Stomach smooth muscle (tissue), 2 donors: ENCODE measurements around the gene ITPR2.
"Not testable (repeated sequence)": the region's sequence is repeated elsewhere in the genome, so short reads cannot be mapped to it uniquely, and the experiment has no call there.

Experiments
- H3K27ac ChIP-seq: one replicate; pipeline ENCODE4 v1.7.0; 2013; ENCODE audit warnings: mild to moderate bottlenecking, low read length, inconsistent platforms
- H3K27me3 ChIP-seq, 2 donors: one replicate each; pipeline ENCODE4 v1.7.0; 2013; ENCODE audit warnings: low read length in 2 of 2; ENCODE audit not compliant: insufficient read depth in 2 of 2, control insufficient read depth in 1 of 2
- H3K36me3 ChIP-seq, 2 donors: one replicate each; pipeline ENCODE4 v1.7.0; 2013; ENCODE audit warnings: low read length in 2 of 2; ENCODE audit not compliant: control insufficient read depth in 2 of 2, insufficient read depth in 2 of 2
- H3K4me1 ChIP-seq: one replicate; pipeline ENCODE4 v1.7.0; 2013; ENCODE audit warnings: low read length; ENCODE audit not compliant: control insufficient read depth, insufficient read depth
- H3K4me3 ChIP-seq, 2 donors: one replicate each; pipeline ENCODE4 v1.7.0; 2013; ENCODE audit warnings: low read length in 2 of 2
- H3K9ac ChIP-seq, 2 donors: one replicate each; pipeline ENCODE4 v1.7.0; 2013; ENCODE audit warnings: low read length in 2 of 2, mild to moderate bottlenecking in 1 of 2
- H3K9me3 ChIP-seq, 2 donors: one replicate each; pipeline ENCODE4 v1.7.0; 2013; ENCODE audit warnings: low read length in 2 of 2; ENCODE audit not compliant: control insufficient read depth in 2 of 2
- donor health status: healthy.
- donor health status: Pancreatic carcinoma.

Gene ITPR2

GRCh38 chr12:26786865-26787514, 46.0 kb downstream of the ITPR2 start:
- peak overlapping the region in 1 of 2 donors; percentile 13 for H3K9ac ChIP-seq
- peaks cover 13% of the 10 kb centered on the region for H3K4me1 ChIP-seq
- no peaks in the 10 kb centered on the region for H3K27me3 ChIP-seq
- H3K27ac ChIP-seq = peak overlapping the region; percentile 58
- no peaks in the 10 kb centered on the region for H3K9me3 ChIP-seq
- H3K36me3 ChIP-seq = no peaks in the 10 kb centered on the region
- H3K4me3 ChIP-seq = peak overlapping the region; percentile 41 to 44

- peaks cover 13% of the 10 kb centered on the region for H3K4me1 ChIP-seq
- H3K4me3 ChIP-seq = peak overlapping the region in 1 of 2 donors; percentile 41
- peak overlapping the region; percentile 58 for H3K27ac ChIP-seq
- H3K36me3 ChIP-seq = no peaks in the 10 kb centered on the region
- H3K27me3 ChIP-seq = no peaks in the 10 kb centered on the region
- no peaks in the 10 kb centered on the region for H3K9me3 ChIP-seq
- peak overlapping the region in 1 of 2 donors; percentile 13 for H3K9ac ChIP-seq
Observed at GRCh38 chr12:26786491-26786864, 46.5 kb downstream of the ITPR2 start.

DNA sequence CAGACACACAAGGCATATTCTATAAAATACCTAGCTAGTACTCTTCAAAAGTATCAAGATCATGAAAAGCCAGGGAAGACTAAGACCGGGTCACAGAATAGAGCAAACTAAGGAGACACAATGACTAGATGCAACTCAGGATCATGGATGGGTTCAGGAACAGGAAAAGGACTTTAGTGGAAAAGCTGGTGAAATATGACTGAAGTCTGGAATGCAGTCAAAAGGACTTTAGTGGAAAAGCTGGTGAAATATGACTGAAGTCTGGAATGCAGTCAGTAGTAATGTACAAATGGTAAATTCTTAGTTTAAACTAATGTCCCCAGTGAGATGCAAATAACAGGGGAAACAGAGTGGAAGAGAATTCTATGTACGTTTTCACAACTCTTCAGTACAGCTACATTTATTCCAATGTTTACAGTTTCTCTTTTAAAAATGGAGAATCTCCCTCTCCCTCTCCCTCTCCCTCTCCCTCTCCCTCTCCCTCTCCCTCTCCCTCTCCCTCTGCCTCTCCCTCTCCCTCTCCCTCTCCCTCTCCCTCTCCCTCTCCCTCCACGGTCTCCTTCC, 49.1 kb downstream of the ITPR2 start:
- H3K9ac ChIP-seq, H3K27me3 ChIP-seq, H3K36me3 ChIP-seq, H3K4me1 ChIP-seq, H3K9me3 ChIP-seq, H3K27ac ChIP-seq: not testable (repeated sequence)
- peak overlapping the region; percentile 3 to 17 for H3K4me3 ChIP-seq

DNA sequence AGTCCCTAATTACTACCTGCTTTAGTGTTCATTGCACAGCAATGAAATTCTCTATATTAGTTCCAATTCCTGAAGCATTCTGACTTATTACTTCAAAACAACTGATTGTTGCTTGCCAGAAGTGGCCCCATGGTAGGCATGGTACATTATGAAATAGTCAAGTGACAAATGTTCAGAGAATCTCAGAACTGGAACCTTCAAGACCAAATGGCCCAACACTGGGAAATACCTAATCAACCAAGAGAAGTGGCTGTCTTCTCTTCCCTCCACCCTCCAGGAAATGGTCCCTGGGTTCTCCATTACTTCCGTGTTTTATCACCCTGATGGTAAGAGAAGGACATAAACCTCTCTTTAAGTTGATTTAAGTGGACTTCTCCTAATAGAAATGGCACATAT, 49.9 kb downstream of the ITPR2 start:
- no peak overlapping the region for H3K9ac ChIP-seq
- no peaks in the 10 kb centered on the region for H3K9me3 ChIP-seq
- H3K27ac ChIP-seq = no peak overlapping the region
- no peaks in the 10 kb centered on the region for H3K27me3 ChIP-seq
- no peaks in the 10 kb centered on the region for H3K36me3 ChIP-seq
- peaks cover 7% of the 10 kb centered on the region for H3K4me1 ChIP-seq
- H3K4me3 ChIP-seq = no peak overlapping the region

GRCh38 chr12:26782372-26783130, 50.4 kb downstream of the ITPR2 start:
- no peaks in the 10 kb centered on the region for H3K27me3 ChIP-seq
- H3K36me3 ChIP-seq = peaks cover 0 to 3% of the 10 kb centered on the region in 2 donors
- H3K9ac ChIP-seq = no peak overlapping the region
- H3K4me1 ChIP-seq = peaks cover 7% of the 10 kb centered on the region
- no peak overlapping the region for H3K27ac ChIP-seq
- H3K4me3 ChIP-seq = no peak overlapping the region
- H3K9me3 ChIP-seq = peaks cover 0 to 4% of the 10 kb centered on the region in 2 donors

GRCh38 chr12:26780656-26781055, 52.3 kb downstream of the ITPR2 start:
- H3K36me3 ChIP-seq, H3K4me1 ChIP-seq, H3K27ac ChIP-seq, H3K9ac ChIP-seq, H3K27me3 ChIP-seq, H3K4me3 ChIP-seq: not testable (repeated sequence)
- H3K9me3 ChIP-seq = peaks cover 9 to 14% of the 10 kb centered on the region in 2 donors

DNA sequence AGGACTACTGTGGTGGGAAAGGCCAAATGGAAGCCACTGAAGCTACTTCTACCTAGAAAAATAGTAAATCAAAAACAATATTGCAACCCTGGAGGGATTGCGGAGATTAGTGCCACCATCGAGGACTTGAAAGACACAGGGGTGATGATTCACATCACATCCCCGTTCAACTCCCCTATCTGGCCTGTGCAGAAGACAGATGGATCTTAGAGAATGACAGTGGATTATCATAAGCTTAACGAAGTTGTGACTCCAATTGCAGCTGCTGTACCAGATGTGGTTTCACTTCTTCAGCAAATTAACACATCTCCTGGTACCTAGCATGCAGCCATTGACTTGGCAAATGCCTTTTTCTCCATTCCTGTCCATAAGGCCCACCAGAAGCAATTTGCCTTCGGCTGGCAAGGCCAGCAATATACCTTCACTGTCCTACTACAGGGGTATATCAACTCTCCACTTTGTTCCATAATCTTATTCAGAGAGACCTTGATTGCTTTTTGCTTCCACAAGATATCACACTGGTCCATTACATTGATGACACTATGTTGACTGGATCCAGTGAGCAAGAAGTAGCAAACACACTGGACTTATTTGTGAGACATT, 54.7 kb downstream of the ITPR2 start:
- not testable (repeated sequence) for H3K27ac ChIP-seq, H3K36me3 ChIP-seq, H3K4me1 ChIP-seq, H3K4me3 ChIP-seq, H3K27me3 ChIP-seq, H3K9ac ChIP-seq
- peaks cover 9 to 14% of the 10 kb centered on the region in 2 donors for H3K9me3 ChIP-seq

- no peaks in the 10 kb centered on the region for H3K27me3 ChIP-seq
- peaks cover 0 to 3% of the 10 kb centered on the region in 2 donors for H3K36me3 ChIP-seq
- peaks cover 9 to 14% of the 10 kb centered on the region in 2 donors for H3K9me3 ChIP-seq
- no peaks in the 10 kb centered on the region for H3K4me1 ChIP-seq
- H3K4me3 ChIP-seq = no peak overlapping the region
- no peak overlapping the region for H3K9ac ChIP-seq
- no peak overlapping the region for H3K27ac ChIP-seq
Observed at GRCh38 chr12:26777236-26777635, 55.8 kb downstream of the ITPR2 start.

GRCh38 chr12:26775991-26776390, 57.0 kb downstream of the ITPR2 start:
- not testable (repeated sequence) for H3K9ac ChIP-seq, H3K4me3 ChIP-seq, H3K4me1 ChIP-seq, H3K36me3 ChIP-seq, H3K27me3 ChIP-seq, H3K27ac ChIP-seq
- H3K9me3 ChIP-seq = peaks cover 9 to 14% of the 10 kb centered on the region in 2 donors

GRCh38 chr12:26773313-26774104, 59.5 kb downstream of the ITPR2 start:
- Histone ChIP-seq H3K9ac (no peak overlapping the region), H3K36me3 (peaks cover 0 to 3% of the 10 kb centered on the region in 2 donors), H3K27ac (no peak overlapping the region), H3K4me3 (no peak overlapping the region), H3K27me3 (no peaks in the 10 kb centered on the region), H3K9me3 (peaks cover 9 to 14% of the 10 kb centered on the region in 2 donors), H3K4me1 (no peaks in the 10 kb centered on the region)
